GM19351 (cell line): ENCODE results near the gene LINGO3.

Experiments used
- ATAC-seq: cut with Tn5 transposase; IDR thresholded peaks from one replicate; pipeline ENCODE4 v1.9.1; 2021; ENCODE audit warnings: mild to moderate bottlenecking, moderate library complexity; ENCODE audit not compliant: unreplicated experiment

Gene LINGO3

DNA sequence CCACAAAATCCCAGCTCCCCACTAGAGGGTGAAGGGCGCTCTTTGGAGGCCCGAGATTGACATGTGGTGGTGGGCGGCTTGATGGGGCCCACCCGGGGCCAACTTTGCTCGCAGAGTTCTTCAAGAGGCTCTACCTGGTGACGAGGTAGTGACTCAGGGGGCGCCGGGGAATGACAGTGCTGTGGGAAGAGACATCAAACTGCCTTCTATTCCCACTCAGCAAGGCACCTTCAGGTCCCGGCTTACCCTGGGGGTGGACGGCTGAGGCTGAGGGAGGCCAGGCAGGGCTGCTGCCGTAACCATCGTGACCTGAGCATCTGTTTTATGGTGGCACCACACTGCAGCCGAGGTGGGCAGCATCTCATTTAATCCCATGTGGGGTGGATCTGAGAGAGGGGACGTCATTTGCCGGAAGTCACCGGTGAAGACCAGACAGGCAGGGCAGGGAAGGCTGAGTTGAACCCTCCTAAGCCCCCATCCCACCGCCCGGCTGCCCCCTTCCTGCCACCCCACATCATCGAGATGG, 1.6 kb downstream of the LINGO3 start:
- ATAC-seq, result no peak

DNA sequence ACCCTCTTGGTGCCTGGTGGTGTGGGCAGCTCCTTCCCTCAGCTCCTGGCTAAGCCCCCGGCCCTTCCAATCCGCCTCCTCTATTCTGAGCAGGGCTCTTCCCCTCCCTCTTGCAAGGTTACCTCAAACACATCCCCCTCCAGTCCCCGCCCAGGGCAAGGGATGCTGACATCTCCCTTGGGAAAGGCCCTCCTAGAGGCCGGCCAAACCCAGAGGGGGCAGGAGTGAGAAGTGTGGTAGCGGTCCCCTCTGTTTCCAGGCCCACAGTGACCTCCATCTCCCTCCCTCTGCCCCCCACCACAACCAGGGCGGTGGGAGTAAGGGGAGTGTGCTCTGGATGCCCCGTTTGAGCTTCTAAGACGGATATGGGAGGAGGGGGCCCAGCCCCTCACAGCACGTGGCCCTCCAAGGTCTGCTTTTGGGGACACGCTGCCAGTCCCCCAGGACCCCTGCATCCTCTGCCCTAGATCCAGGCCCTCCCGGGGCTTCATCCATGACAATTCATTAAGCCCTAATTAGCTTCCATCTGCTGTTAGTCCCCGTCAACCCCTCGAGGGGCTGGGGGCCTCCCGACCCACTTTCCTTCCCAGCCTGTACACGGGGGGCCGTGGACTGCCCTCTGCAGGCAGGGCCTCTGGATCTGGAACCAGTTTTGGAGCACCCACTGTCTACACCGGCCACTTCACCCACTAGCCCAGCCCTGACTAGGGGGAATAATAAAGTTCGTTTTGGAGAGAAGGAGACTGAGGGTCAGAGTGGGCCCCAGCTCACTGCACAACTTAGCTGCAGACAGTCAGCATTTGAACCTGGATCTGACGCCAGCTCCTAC, 2.3 kb downstream of the LINGO3 start:
- no peak for ATAC-seq

DNA sequence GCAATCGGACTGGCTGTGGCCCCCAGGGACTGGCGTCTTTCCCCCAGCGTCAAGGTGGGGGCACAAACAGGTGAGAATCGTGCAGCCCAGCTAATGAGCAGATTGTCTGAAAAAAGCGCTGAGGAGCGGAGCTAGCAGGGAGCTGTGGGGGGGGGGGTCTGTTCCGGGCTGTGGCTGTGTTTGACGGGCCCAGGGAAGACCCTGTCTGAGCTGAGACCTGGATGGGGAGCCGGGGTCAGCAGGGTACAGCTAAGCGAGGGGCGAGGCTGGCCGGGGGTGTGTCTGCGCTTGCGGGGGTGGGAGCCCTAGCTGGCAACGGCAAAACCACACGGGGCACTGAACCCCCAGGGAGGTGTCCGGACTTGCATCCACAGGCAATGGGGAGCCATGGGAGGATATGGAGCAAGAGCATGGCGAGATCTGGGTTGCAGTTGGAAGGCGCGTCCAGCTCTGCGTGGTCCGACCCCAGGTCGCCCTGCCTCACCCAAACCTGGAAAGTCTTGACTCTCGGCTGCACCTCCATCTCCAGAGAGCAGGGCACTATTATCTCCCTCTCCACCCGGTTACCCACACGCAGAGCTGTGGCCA, 4.6 kb downstream of the LINGO3 start:
- no peak for ATAC-seq

DNA sequence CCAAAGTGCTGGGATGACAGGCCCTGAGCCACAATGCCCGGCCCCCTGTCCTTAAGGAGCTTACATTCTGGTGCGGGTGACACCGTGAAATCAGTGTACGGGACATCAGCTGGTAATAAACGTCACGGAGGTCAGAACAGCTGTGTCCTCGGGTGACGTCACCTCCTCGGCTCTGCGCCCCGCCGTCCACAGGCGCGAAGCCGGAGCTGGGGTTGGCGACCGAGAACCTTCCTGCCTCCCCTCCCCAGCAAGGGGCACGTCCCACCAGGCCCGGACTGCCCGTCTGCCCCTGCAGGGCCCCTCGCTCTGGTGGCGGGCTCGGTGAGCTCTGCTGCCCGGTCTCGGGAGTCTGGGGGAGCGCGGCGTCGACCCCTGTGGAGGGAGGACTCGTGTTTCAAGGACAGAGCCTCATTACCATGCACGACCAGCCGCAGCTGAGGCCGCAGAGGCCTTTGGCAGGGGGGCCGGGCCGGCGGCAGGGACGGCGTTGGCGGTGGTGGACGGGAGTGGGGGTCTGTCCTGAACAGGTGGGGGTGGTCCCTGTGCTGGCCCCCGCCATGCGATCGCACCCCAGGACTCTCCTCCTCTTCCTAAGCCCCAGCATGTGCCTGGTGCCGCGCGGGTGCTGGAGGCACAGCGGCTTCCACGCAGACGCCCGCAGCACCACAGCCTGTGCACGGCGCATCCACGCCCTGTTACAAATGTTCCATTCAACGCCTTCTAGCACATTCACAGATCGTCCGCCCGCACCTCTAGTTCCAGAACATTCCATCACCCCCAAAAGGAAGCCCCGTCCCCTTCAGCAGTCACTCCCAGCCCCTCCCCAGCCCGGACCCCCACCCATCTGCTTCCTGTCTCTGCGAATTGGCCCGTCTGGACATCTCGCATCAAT, 5.4 kb downstream of the LINGO3 start:
- ATAC-seq, result no peak

DNA sequence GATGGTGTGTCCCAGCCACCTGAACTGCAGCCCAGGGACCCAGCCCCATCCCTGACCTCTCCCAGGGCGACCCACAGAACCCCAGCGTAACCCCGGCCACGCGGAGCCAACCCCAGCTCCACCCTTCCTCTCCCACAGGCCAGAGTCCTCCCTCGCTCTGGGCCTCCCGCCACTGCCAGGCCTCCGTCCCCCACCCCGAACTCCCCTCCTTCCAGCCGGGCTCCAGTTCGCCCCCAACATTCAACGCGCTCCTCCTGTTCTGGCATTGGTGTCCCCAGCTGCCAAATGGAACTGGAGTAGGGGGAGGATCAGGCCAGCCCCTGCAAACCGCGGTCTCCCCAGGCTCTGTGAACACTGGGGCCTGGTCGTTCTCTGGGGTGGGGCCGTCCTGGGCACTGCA, 7.4 kb downstream of the LINGO3 start:
- no peak for ATAC-seq

GRCh38 chr19:2296141-2296540, 11.8 kb downstream of the LINGO3 start:
- no peak for ATAC-seq

DNA sequence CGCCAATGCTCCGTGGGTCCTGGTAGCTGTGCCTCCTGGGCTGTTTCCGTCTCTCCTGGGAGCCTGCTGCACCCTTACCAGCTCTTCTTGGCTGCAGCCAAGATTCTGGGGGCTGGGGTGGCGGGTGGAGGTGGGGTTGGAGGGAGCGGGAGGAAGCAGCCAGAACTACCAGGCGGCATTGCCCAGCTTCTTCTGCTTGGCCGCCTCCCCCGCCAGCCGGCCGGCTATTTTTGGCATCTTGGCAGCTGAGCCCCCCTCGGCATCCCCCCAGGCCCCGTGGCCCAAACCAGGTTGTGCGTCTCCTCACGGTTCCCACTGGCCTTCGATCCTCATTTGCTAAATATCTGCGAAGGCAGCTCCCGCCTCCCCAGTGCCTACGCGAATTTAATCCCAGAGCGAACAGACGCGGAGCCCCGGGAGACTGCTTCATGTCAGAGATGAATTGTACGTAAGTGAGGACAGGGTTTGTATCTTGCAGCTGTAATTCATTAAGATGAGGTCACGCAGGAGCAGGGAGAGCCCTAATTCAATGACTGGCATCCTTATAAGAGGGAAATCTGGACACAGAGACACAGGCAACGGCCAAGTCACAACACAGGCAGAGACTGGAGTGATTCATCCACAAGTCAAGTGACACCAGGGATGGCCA, 13.1 kb downstream of the LINGO3 start:
- ATAC-seq, result no peak

GRCh38 chr19:2291185-2291751, 16.7 kb downstream of the LINGO3 start:
- no peak for ATAC-seq

DNA sequence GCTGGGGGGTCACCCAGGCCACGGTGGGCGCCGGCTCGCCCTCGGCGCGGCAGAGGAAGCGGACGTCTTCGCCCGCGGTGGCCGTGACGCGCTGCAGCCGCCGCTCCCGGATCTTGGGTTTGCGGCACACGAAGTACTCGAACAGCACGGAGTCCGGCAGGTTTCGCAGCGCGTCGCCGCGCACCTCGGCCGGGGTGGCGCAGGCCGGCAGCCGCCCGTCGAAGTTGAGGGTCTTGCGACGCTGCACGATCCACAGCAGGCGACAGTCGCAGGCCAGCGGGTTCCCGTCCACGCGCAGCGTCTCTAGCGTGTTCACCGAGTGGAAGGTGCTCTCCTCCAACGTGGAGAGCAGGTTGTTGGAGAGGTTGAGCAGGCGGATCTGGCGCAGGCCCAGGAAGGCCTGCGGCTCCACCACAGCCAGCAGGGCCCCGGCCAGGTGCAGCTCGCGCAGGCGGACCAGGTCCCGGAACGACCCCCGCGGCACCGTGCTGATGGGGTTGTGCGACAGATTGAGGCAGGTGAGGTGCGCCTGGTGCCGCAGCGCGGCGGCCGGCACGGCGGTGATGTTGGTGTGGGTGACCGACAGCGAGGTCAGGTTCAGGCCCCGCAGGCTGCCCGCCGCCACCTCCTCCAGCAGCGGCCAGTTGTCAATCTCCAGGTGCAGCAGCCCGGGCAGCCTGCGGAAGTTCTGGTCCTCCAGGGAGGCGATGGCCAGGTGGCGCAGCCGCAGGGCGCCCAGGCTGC, 17.3 kb downstream of the LINGO3 start:
- ATAC-seq, result no peak

GRCh38 chr19:2289714-2290435, 18.1 kb downstream of the LINGO3 start:
- no peak for ATAC-seq

- no peak for ATAC-seq
These were observed 18.9 kb downstream of the LINGO3 start for GRCh38 chr19:2288818-2289713.

GRCh38 chr19:2288338-2288817, 19.6 kb downstream of the LINGO3 start:
- no peak for ATAC-seq

DNA sequence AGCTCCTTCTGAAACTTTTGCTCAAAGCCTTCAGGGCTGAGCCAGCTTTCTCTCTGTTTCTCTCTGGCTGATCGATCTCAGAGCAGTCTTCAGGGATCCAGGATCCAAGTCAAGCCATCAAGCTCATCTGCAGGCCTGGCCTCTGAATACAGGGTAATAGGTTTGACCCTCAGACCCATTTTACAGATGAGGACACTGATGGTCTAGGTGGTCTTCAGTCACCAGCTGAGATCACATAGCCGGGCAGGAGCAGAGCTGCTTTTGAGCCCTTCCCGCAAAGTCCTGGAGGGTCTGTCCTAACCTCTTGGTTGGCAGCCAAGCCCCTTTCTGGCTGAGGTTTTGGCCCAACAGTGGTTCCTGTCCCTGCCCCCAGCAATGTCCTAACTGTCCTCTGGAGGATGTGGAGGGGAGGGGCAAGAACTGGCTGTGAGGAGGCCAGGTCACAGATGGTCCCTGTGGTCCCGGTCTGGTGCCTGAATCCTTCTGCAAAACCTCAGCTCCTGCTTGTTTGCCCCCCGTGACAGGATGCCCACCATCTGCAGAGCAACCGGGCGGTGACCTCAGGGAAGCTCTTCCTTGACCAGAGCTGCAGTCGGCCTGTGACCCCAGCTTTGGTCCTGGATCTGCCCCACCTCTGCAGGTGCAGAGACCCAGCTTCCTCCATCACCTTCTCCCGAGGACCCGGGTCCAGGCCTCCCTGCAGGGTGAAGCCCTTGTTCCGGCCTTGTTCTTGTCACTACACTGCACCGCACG, 20.2 kb downstream of the LINGO3 start:
- no peak for ATAC-seq

GRCh38 chr19:2286402-2287140, 21.4 kb downstream of the LINGO3 start:
- ATAC-seq, result no peak

DNA sequence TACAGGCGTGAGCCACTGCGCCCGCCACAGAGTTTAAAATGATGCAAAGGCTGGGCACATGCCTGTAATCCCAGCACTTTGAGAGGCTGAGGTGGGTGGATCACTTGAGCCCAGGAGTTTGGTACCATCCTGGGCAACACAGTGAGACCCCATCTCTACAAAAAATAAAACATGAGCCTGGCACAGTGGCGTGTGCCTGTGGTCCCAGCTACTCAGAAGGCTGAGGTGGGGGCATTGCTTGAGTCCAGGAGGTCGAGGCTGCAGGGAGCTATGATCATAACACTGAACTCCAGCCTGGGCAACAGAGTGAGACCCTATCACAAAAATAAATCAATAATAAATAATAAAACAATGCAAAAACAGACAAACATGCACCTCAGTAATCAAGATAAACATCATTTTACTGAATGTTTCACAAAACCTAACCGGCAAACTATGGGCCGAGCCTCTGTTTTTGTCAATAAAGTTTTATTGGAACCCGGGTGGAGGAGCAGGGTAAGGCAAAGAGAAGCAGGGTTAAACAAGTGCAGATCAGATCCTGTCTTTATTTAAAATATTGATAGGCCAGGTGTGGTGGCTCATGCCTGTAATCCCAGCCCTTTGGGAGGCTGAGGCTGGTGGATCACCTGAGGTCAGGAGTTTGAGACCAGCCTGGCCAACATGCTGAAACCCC, 24.0 kb downstream of the LINGO3 start:
- ATAC-seq, result no peak

- no peak for ATAC-seq
These were observed 25.1 kb downstream of the LINGO3 start for GRCh38 chr19:2282862-2283237.
